GM18867 (cell line): ENCODE results near the gene IFNA1.
"Not testable (repeated sequence)": the region's sequence is repeated elsewhere in the genome, so short reads cannot be mapped to it uniquely, and the experiment has no call there.

ENCODE experiments used
- ATAC-seq: cut with Tn5 transposase; IDR thresholded peaks from one replicate; pipeline ENCODE4 v1.9.1; 2021; ENCODE audit warnings: mild to moderate bottlenecking, moderate library complexity; ENCODE audit not compliant: unreplicated experiment

Gene IFNA1

DNA sequence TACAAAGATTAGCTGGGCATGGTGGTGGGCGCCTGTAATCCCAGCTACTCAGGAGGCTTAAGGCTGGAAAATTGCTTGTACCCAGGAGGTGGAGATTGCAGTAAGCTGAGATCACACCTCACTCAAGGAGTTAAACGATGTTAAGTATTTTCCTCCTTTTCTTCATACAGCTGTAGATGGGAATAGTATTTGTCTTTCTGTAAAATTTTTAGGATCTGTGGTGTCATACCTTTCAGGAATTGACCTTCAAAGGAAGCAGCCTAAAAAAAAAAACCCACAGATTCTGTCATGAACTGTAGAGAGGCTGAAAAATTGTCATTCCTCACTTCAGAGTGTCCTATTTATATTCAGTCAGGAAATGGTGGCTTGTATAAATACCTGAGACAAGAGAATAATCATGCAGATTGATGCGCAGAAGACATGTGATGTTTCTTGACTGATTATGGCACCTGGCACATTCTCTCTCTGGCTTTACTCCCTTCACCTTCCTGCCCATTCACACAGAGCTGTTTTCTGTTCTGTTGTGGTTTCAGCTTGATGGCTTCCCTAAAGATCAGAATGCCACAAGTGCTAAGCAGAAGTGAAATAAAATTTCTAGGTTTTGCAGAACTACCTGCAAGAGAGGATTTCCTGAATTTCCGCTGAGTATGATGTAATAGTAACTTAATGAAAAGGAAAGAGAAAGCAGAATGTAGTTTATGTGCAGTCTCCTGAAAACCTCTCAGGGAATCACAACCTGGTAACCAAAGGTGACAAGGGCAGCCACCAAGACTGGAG is 3.8 kb downstream of the IFNA1 start:
- peak; percentile 92 for ATAC-seq

DNA sequence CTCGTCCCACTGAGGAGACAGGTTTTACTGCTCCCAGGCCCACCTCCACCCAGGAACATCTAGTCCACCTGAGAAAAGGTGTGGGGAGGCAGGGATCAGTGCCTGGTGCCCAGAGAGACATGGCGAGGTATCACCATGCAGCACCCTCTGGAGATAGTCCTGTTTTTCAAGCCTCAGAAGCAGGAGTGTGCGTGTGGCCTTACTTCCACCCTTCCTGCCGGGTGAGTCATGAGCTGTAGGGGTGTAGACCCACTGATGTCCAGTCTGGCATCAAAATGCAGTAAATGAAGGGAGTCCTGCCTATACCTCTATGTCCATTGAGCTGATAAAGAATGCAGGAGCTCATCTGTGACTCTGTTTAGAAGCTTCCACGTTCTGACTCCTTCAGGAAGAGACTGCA is 9.1 kb downstream of the IFNA1 start:
- ATAC-seq: not testable (repeated sequence)

DNA sequence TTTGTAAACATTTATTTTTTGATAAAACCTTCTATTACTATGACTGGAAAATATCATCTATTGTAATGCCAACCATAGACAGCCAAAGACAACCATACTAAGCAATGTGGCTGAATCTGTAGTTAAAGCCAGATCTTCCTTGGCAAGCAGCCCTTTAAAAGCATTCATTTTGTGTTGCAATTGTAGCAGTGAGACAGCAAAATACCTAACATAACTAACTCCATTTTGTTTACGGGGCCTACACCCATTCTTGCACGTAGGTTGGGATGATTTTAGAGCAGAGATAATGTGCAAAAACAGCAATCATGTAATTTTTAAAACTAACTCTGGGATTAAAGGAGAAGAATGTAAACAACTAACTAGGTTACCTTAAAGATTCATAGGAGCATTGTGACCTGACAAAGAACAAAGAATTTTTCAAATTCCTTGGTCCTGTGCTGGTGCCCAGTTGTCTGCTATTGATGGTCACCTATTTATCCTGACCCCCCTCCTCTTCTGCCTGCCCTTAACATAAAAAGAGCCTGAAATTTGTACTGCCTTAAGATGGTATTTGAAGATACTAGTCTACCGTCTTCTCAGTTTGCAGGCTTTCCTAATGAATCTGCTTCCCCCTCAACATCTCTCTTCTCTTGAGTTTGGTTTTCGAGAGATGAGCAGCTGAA is 10.6 kb downstream of the IFNA1 start:
- ATAC-seq: no peak

DNA sequence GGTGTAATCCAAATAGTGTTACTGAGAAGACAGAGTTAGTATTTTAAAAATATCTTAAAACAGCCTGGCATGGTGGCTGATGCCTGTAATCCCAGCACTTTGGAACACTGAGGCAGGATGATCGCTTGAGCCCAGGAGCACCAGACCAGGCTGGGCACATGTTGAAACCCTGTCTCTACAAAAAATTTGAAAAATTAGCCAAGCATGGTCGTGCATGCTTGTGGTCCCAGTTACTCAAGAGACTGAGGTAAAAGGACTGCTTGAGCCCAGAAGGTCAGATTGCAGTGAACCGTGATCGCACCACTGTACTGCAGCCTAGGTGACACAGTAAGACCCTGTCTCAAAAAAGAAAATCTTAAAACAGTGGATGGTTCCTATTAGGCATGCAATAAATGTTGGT is 12.4 kb downstream of the IFNA1 start:
- ATAC-seq: no peak

DNA sequence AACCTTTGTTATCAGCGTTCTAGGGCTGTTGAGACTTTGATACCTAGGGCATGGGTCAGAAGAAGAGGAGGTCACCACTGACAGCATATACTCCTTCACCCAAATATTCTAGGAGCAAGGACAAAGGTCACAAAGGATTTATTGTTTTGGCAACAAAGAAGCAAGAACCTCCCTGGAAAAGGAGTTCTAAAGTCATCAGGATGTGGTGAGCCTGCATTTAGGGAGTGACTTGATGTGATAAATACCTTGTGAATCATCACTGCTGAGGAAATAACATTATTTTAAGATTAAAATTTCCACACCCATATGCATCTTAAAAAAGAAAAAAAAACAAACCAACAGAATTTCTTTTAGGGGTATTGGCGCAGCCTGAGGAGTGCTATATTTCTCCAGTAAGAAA is 13.9 kb downstream of the IFNA1 start:
- no peak for ATAC-seq

DNA sequence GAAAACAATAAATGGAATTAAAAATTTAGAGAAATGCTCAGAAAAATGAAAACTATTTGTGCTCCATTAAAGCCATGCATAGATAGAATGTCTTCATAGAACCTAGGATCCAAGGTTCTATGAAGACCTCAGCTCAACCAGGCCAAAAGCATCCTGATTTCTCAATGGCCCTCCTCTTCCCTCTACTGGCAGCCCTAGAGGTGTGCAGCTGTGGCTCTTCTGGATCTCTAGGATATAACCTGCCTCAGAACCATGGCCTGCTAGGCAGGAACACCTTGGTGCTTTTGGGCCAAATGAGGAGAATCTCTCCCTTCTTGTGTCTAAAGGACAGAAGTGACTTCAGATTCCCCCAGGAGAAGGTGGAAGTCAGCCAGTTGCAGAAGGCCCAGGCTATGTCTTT is 15.1 kb downstream of the IFNA1 start:
- ATAC-seq: peak; percentile 94

DNA sequence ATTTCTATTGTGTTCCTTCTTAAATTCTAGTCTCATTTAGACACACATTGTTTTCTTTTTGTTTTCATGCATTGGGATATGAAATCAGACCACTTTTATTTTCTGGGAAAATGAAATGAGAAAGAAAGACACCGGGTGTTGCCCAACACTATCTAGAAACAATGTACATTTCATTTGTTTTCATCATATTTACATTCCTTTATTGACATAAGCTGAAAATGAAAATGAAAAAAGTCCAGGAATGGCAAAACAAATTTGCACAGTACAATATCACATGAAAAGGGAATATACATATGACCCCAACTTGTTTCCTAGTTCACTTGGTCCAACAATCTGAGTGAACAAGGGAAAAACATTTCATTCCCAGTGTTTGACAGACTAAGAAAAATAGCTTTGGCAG is 21.1 kb downstream of the IFNA1 start:
- no peak for ATAC-seq

DNA sequence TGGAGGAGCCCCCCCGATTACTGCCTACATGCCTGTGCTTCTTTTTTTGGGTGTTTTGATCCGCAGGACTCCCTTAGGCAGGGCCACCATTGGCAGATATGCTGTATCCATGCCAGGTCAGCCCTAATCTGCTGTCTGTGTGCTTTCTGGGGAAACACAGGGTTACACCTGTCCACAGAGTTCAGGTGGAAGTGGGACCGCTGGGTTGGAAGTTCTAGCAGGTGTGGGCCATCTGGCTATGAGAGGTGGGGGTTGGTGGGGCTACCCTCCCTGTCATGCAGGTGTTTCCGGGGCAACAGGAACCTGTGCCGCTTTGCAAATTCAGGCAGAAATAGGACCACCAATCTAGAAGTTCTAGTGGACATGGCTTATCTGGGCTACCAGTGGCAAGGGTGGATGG is 24.9 kb downstream of the IFNA1 start:
- ATAC-seq: no peak

DNA sequence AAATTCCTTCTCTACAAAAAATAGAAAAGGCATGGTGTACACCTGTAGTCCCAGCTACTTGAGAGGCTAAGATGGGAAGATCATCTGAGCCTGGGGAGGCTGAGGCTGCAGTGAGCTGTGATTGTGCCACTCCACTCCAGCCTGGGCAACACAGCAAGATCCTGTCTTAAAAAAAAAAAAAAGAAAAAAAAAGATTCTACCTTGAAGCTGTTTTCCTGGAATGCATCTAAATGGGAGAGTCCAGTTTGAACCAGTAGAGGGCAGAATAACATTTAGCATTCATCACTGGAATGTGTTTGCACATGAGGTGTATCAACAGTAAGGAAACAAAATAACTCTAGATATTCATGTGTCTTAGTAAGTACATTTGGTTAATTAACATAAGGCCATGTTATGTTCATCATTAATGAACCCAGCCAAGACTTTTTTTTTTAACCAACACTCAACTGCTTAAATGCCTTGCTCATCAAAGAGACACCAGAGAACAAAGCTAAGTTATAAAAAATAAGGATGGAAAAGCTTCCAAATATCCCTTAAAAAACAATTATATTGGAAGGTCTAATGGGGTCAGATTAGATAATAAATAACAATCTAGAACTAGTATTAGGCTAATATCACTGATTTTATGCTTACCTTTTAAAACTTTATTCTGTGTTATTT is 25.8 kb downstream of the IFNA1 start:
- no peak for ATAC-seq

DNA sequence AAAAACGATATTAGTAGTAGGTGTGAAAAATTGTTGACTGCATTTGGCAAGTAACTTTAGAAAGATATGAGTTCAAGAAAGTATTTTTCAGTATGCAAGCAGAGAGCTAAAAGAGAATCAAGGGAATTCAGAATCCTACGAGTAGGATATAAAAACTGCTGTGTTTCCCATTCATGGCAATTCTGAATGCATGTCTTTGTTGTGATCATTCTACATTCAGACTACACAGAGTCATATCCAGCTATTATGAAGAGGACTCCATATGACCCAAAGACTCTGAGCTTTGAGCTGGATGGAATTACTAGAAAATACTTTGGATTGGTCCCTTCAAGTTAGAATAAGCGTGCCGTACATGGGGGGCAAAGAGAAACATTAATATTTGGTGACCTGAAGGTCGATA is 29.9 kb downstream of the IFNA1 start:
- ATAC-seq: no peak

DNA sequence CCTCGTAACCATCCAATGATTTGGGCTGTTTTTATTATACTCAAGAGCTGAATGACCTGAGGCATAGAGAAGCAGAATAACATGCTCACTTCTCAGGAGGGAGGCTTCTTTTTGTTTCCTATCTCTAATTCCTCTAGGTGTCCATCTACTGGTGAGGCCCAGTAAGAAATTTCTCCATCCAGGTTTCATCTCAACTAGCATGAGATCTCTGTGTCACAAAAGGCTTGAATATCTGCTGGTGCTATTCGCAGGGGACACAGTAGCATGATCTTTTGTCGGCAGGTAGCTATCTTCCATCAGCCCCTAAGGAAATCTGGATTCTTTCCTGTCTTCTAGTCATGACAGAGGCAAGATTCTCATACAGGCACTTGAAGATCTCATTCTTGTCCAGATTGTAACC is 33.0 kb downstream of the IFNA1 start:
- ATAC-seq: no peak

DNA sequence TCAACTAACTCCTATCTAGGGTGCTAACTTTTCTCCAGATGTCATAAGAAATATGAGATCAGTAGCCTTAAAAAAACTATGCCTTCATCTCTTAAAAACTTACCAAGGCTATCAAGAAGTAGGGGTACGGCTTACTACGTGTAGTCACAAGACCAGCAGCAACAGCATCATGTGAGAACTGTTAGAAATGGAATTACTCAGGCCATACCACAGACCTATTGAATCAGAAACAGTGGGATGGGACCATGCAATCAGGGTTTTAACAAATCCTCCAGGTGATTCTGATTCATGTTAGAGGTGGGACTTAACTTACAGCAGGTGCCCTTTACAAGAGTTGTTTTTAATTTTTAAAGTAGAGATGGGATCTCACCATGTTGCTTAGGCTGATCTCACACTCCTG is 37.2 kb downstream of the IFNA1 start:
- no peak for ATAC-seq

DNA sequence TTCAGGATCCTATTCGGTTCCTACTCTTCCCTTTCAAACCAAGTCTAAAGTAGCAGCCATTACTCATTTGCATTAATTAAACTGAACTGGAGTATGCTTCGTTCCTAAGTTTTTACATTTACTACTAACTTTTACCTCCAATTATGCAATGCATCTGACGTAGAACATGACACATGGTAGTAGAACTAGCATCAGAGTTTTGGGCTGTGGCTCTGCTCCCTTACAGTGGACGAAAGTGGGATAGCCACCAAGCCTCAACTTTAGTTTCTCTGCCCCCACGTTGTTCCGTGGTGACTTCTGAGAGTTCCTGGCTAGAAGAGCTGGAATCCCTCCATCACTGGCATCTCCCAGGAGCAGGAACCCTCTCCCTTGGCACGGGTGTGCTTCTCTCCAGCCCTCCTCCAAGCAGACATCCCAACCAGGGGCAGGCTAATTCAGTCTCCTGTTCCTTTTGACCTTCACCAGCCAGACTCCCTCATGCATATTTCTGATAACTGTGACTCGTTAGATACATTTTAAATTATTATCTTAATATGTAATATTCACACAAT is 39.0 kb downstream of the IFNA1 start:
- no peak for ATAC-seq

DNA sequence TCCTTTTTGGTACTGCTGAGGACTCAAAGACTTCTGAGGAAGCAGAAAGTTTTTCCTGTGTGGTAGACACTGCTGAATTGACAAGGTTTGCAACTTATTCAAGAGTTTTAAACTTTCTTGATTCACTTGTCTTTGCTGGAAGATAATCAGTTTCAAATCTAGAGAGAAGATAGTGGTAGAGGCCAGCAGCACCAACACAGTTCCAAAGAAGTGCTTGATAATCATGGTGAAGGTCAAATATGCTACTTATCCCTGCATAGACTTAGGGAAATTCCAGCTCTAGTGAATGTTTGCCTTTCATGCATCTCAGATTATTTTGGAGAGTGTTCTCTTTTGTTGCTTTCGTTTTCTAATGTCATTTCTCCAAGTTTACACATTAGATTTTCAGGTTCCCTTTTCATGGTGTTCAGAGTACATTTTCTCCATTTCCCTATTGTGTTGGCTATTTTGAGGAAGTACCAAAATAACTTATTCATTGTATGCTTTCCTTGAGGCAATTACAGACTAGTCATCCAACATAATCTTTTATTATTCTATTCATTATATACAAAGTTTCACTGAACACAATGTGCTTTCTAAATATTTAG is 41.3 kb downstream of the IFNA1 start:
- no peak for ATAC-seq

DNA sequence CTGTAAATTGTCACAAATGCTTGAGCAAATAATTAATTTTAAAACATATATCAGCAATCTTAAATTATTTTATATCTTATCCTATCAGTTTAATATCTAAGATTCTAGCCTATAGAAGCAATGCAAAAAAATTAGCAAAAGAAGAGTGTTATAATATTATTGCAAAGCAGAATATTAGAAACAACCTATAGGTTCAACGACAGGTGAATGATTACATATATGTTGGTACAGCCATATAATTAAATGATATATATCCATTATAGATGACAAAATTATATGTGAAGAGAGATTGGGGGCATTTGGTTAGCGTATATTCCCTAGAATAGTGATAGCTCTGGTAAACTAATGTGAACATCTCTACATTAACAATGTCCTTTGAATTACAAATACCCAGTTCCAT is 42.0 kb downstream of the IFNA1 start, which contains the start of gene IFNE:
Gene IFNE (minus strand): TSS at position 101 of the 400 bp plus-strand sequence. CDS start 619 bp downstream, outside the sequence.
- no peak for ATAC-seq
